ENCODE data around the gene RPS6KB2. TPM values are rescaled to one million over a fixed set of nuclear protein-coding genes. Genes with fewer than 3 reads are reported as not detected.

RPS6KB2 gene
- total and polyA plus RNA-seq, 2 experiments from 2014 or later = 29.5 to 41.3 TPM

- TF ChIP-seq ZNF462 (CRISPR knock-in tag; IDR thresholded peaks at IDR 0.05) (no peak), STAT1 (IDR thresholded peaks at IDR 0.05; ENCODE audit: unreplicated experiment) (no peak), POLR2AphosphoS5 (IDR thresholded peaks at IDR 0.05; ENCODE audit: low read depth) (no peak)
- TF ChIP-seq, protein P1, sequence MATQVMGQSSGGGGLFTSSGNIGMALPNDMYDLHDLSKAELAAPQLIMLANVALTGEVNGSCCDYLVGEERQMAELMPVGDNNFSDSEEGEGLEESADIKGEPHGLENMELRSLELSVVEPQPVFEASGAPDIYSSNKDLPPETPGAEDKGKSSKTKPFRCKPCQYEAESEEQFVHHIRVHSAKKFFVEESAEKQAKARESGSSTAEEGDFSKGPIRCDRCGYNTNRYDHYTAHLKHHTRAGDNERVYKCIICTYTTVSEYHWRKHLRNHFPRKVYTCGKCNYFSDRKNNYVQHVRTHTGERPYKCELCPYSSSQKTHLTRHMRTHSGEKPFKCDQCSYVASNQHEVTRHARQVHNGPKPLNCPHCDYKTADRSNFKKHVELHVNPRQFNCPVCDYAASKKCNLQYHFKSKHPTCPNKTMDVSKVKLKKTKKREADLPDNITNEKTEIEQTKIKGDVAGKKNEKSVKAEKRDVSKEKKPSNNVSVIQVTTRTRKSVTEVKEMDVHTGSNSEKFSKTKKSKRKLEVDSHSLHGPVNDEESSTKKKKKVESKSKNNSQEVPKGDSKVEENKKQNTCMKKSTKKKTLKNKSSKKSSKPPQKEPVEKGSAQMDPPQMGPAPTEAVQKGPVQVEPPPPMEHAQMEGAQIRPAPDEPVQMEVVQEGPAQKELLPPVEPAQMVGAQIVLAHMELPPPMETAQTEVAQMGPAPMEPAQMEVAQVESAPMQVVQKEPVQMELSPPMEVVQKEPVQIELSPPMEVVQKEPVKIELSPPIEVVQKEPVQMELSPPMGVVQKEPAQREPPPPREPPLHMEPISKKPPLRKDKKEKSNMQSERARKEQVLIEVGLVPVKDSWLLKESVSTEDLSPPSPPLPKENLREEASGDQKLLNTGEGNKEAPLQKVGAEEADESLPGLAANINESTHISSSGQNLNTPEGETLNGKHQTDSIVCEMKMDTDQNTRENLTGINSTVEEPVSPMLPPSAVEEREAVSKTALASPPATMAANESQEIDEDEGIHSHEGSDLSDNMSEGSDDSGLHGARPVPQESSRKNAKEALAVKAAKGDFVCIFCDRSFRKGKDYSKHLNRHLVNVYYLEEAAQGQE (IDR thresholded peaks at IDR 0.05; ENCODE audit: unreplicated experiment) = no peak
Measured at GRCh38 chr11:67429722-67430121, 1.4 kb downstream of the RPS6KB2 start (continued).
